ENCODE data around the gene ALDH5A1. TPM values are rescaled to one million over a fixed set of nuclear protein-coding genes. Genes with fewer than 3 reads are reported as not detected.

Gene ALDH5A1
- total and polyA plus RNA-seq, 7 donors = 3.5 to 41.7 (median 16.7) TPM

- 87 to 91% (median 89%) methylated on average over 11 of the region's 11 CpGs for WGBS, 3 donors
- Histone ChIP-seq H3K36me3 (ENCODE audit: insufficient read depth in 1 of 2, low read depth in 1 of 2) (no peaks in the 10 kb centered on the region), H3K27ac (no peak overlapping the region), H3K4me1 (peaks cover 3% of the 10 kb centered on the region), H3K9me3 (no peaks in the 10 kb centered on the region), H3K4me3 (no peak overlapping the region), H3K27me3 (ENCODE audit: insufficient read depth in 3 of 3, low read length in 2 of 3) (no peaks in the 10 kb centered on the region)
- intact Hi-C loops (cut with DNase I) = no loop called here
- ATAC-seq (no peak), DNase-seq (no peak)
- no peak for TF ChIP-seq CTCF (IDR thresholded peaks at IDR 0.05)
Observed at GRCh38 chr6:24464253-24465038, 30.3 kb upstream of the ALDH5A1 start.

GRCh38 chr6:24469811-24470210 lies 25.0 kb upstream of the ALDH5A1 start:
- ATAC-seq (no peak), DNase-seq (no peak)
- Histone ChIP-seq H3K27me3 (ENCODE audit: insufficient read depth in 3 of 3, low read length in 2 of 3) (no peaks in the 10 kb centered on the region), H3K36me3 (ENCODE audit: insufficient read depth in 1 of 2, low read depth in 1 of 2) (no peaks in the 10 kb centered on the region), H3K4me3 (no peak overlapping the region), H3K4me1 (peaks cover 3% of the 10 kb centered on the region), H3K9me3 (no peaks in the 10 kb centered on the region), H3K27ac (no peak overlapping the region)
- no peak for TF ChIP-seq CTCF (IDR thresholded peaks at IDR 0.05)
- intact Hi-C loops (cut with DNase I) = no loop called here
- WGBS, 3 donors = 93 to 95% (median 94%) methylated on average over 7 of the region's 7 CpGs

GRCh38 chr6:24472181-24472580 lies 22.6 kb upstream of the ALDH5A1 start:
- DNase-seq (no peak), ATAC-seq (no peak)
- intact Hi-C loops (cut with DNase I) = no loop called here
- no peaks in the 10 kb centered on the region for H3K9me3 ChIP-seq
- H3K27me3 ChIP-seq (ENCODE audit: insufficient read depth in 3 of 3, low read length in 2 of 3) = no peaks in the 10 kb centered on the region
- H3K36me3 ChIP-seq (ENCODE audit: insufficient read depth in 1 of 2, low read depth in 1 of 2) = no peaks in the 10 kb centered on the region
- H3K27ac ChIP-seq = no peak overlapping the region
- TF ChIP-seq CTCF (IDR thresholded peaks at IDR 0.05) = no peak
- no peaks in the 10 kb centered on the region for H3K4me1 ChIP-seq
- no peak overlapping the region for H3K4me3 ChIP-seq

- Histone ChIP-seq H3K4me3 (no peak overlapping the region), H3K9me3 (no peaks in the 10 kb centered on the region), H3K4me1 (no peaks in the 10 kb centered on the region), H3K36me3 (ENCODE audit: insufficient read depth in 1 of 2, low read depth in 1 of 2) (no peaks in the 10 kb centered on the region), H3K27ac (no peak overlapping the region), H3K27me3 (ENCODE audit: insufficient read depth in 3 of 3, low read length in 2 of 3) (no peaks in the 10 kb centered on the region)
- intact Hi-C loops (cut with DNase I) = no loop called here
- TF ChIP-seq CTCF (IDR thresholded peaks at IDR 0.05) = no peak
- WGBS, 3 donors = 87 to 91% (median 90%) methylated on average over 6 of the region's 6 CpGs
- DNase-seq (no peak), ATAC-seq (no peak)
Observed at GRCh38 chr6:24476631-24477030, 18.1 kb upstream of the ALDH5A1 start.

GRCh38 chr6:24477070-24477469 lies 17.7 kb upstream of the ALDH5A1 start:
- TF ChIP-seq CTCF (IDR thresholded peaks at IDR 0.05) = no peak
- H3K36me3 ChIP-seq (ENCODE audit: insufficient read depth in 1 of 2, low read depth in 1 of 2) = no peaks in the 10 kb centered on the region
- no peak for DNase-seq
- ATAC-seq = no peak
- no peak overlapping the region for H3K27ac ChIP-seq
- WGBS, 3 donors = 94 to 98% (median 97%) methylated on average over 1 of the region's 1 CpG
- no peaks in the 10 kb centered on the region for H3K4me1 ChIP-seq
- no peaks in the 10 kb centered on the region for H3K27me3 ChIP-seq (ENCODE audit: insufficient read depth in 3 of 3, low read length in 2 of 3)
- no peak overlapping the region for H3K4me3 ChIP-seq
- intact Hi-C loops (cut with DNase I) = no loop called here
- H3K9me3 ChIP-seq = no peaks in the 10 kb centered on the region
